BLaER1 (cell line): ENCODE results near the gene OCA2.

Source experiments
- H3K27ac ChIP-seq: shearing (Covaris generic); formaldehyde crosslinking; 2 replicates; pipeline ENCODE4 v1.8.1; 2022
- H3K27me3 ChIP-seq: shearing (Covaris generic); formaldehyde crosslinking; 2 replicates; pipeline ENCODE4 v1.8.1; 2022
- H3K36me3 ChIP-seq: shearing (Covaris generic); formaldehyde crosslinking; 2 replicates; pipeline ENCODE4 v1.8.1; 2022
- H3K4me1 ChIP-seq: shearing (Covaris generic); formaldehyde crosslinking; 2 replicates; pipeline ENCODE4 v1.8.1; 2022
- H3K4me2 ChIP-seq: shearing (Covaris generic); formaldehyde crosslinking; 2 replicates; pipeline ENCODE4 v1.8.1; 2022
- H3K4me3 ChIP-seq: shearing (Covaris generic); formaldehyde crosslinking; 2 replicates; pipeline ENCODE4 v1.8.1; 2022
- H3K9ac ChIP-seq: shearing (Covaris generic); formaldehyde crosslinking; 2 replicates; pipeline ENCODE4 v1.8.1; 2022
- H3K9me3 ChIP-seq: shearing (Covaris generic); formaldehyde crosslinking; 2 replicates; pipeline ENCODE4 v1.8.1; 2022
- H4K20me1 ChIP-seq: shearing (Covaris generic); formaldehyde crosslinking; 2 replicates; pipeline ENCODE4 v1.8.1; 2022
- Cebpa-rat ChIP-seq: shearing (Covaris generic); IDR thresholded peaks from 2 replicates; pipeline ENCODE4 v1.8.1; 2022

The OCA2 gene

GRCh38 chr15:27899583-27900285 is 199.4 kb downstream of the OCA2 start:
- no peak overlapping the region for H3K27ac ChIP-seq
- H3K27me3 ChIP-seq, result no peaks in the 10 kb centered on the region
- no peak overlapping the region for H3K4me2 ChIP-seq
- peaks cover 55% of the 10 kb centered on the region for H3K9me3 ChIP-seq
- TF ChIP-seq Cebpa-rat, result no peak
- no peaks in the 10 kb centered on the region for H3K36me3 ChIP-seq
- no peaks in the 10 kb centered on the region for H3K4me1 ChIP-seq
- no peak overlapping the region for H3K9ac ChIP-seq
- H3K4me3 ChIP-seq, result no peak overlapping the region
- no peaks in the 10 kb centered on the region for H4K20me1 ChIP-seq

GRCh38 chr15:27897481-27897880 is 201.6 kb downstream of the OCA2 start:
- Histone ChIP-seq H3K27me3 (no peaks in the 10 kb centered on the region), H3K4me1 (no peaks in the 10 kb centered on the region), H3K36me3 (no peaks in the 10 kb centered on the region), H3K9ac (no peak overlapping the region), H3K27ac (no peak overlapping the region), H4K20me1 (no peaks in the 10 kb centered on the region), H3K9me3 (peaks cover 59% of the 10 kb centered on the region), H3K4me3 (no peak overlapping the region), H3K4me2 (no peak overlapping the region)
- TF ChIP-seq Cebpa-rat, result no peak

- Histone ChIP-seq H3K36me3 (no peaks in the 10 kb centered on the region), H3K9me3 (peaks cover 72% of the 10 kb centered on the region), H4K20me1 (no peaks in the 10 kb centered on the region), H3K9ac (no peak overlapping the region), H3K4me3 (no peak overlapping the region), H3K4me1 (no peaks in the 10 kb centered on the region), H3K27me3 (no peaks in the 10 kb centered on the region), H3K27ac (no peak overlapping the region), H3K4me2 (no peak overlapping the region)
- no peak for TF ChIP-seq Cebpa-rat
These were observed 204.5 kb downstream of the OCA2 start for GRCh38 chr15:27894645-27895044.

GRCh38 chr15:27889258-27889657 is 209.9 kb downstream of the OCA2 start:
- no peaks in the 10 kb centered on the region for H4K20me1 ChIP-seq
- H3K27me3 ChIP-seq, result no peaks in the 10 kb centered on the region
- no peaks in the 10 kb centered on the region for H3K36me3 ChIP-seq
- TF ChIP-seq Cebpa-rat, result no peak
- no peak overlapping the region for H3K27ac ChIP-seq
- H3K9ac ChIP-seq, result no peak overlapping the region
- H3K4me1 ChIP-seq, result no peaks in the 10 kb centered on the region
- peaks cover 58% of the 10 kb centered on the region for H3K9me3 ChIP-seq
- no peak overlapping the region for H3K4me2 ChIP-seq
- H3K4me3 ChIP-seq, result no peak overlapping the region

GRCh38 chr15:27885201-27885600 is 213.9 kb downstream of the OCA2 start:
- no peaks in the 10 kb centered on the region for H4K20me1 ChIP-seq
- no peak overlapping the region for H3K4me3 ChIP-seq
- no peak overlapping the region for H3K27ac ChIP-seq
- TF ChIP-seq Cebpa-rat, result no peak
- peaks cover 44% of the 10 kb centered on the region for H3K9me3 ChIP-seq
- H3K27me3 ChIP-seq, result no peaks in the 10 kb centered on the region
- H3K9ac ChIP-seq, result no peak overlapping the region
- no peaks in the 10 kb centered on the region for H3K4me1 ChIP-seq
- H3K4me2 ChIP-seq, result no peak overlapping the region
- no peaks in the 10 kb centered on the region for H3K36me3 ChIP-seq

- Histone ChIP-seq H3K4me3 (no peak overlapping the region), H3K9me3 (peaks cover 44% of the 10 kb centered on the region), H3K4me1 (no peaks in the 10 kb centered on the region), H4K20me1 (no peaks in the 10 kb centered on the region), H3K9ac (no peak overlapping the region), H3K4me2 (no peak overlapping the region), H3K27me3 (no peaks in the 10 kb centered on the region), H3K36me3 (no peaks in the 10 kb centered on the region), H3K27ac (no peak overlapping the region)
- TF ChIP-seq Cebpa-rat, result no peak
These were observed 214.4 kb downstream of the OCA2 start for GRCh38 chr15:27884726-27885125.

- H3K27ac ChIP-seq, result no peak overlapping the region
- H3K4me1 ChIP-seq, result no peaks in the 10 kb centered on the region
- no peak overlapping the region for H3K4me3 ChIP-seq
- H3K9me3 ChIP-seq, result peaks cover 17% of the 10 kb centered on the region
- H3K9ac ChIP-seq, result no peak overlapping the region
- H3K4me2 ChIP-seq, result no peak overlapping the region
- no peaks in the 10 kb centered on the region for H3K36me3 ChIP-seq
- no peak for TF ChIP-seq Cebpa-rat
- no peaks in the 10 kb centered on the region for H3K27me3 ChIP-seq
- no peaks in the 10 kb centered on the region for H4K20me1 ChIP-seq
These were observed 220.3 kb downstream of the OCA2 start for GRCh38 chr15:27878841-27879240.

- H3K9ac ChIP-seq, result no peak overlapping the region
- H3K27ac ChIP-seq, result no peak overlapping the region
- no peaks in the 10 kb centered on the region for H3K9me3 ChIP-seq
- TF ChIP-seq Cebpa-rat, result no peak
- H3K4me3 ChIP-seq, result no peak overlapping the region
- H4K20me1 ChIP-seq, result no peaks in the 10 kb centered on the region
- peaks cover 23% of the 10 kb centered on the region for H3K4me1 ChIP-seq
- no peaks in the 10 kb centered on the region for H3K36me3 ChIP-seq
- H3K4me2 ChIP-seq, result no peak overlapping the region
- H3K27me3 ChIP-seq, result no peaks in the 10 kb centered on the region
These were observed 225.3 kb downstream of the OCA2 start for GRCh38 chr15:27873828-27874227.

- H4K20me1 ChIP-seq, result no peaks in the 10 kb centered on the region
- no peak overlapping the region for H3K9ac ChIP-seq
- no peak overlapping the region for H3K4me3 ChIP-seq
- no peak overlapping the region for H3K27ac ChIP-seq
- no peak for TF ChIP-seq Cebpa-rat
- H3K4me2 ChIP-seq, result no peak overlapping the region
- H3K9me3 ChIP-seq, result no peaks in the 10 kb centered on the region
- no peaks in the 10 kb centered on the region for H3K36me3 ChIP-seq
- H3K27me3 ChIP-seq, result no peaks in the 10 kb centered on the region
- H3K4me1 ChIP-seq, result peaks cover 31% of the 10 kb centered on the region
These were observed 226.1 kb downstream of the OCA2 start for GRCh38 chr15:27873039-27873438.

- Histone ChIP-seq H3K4me2 (no peak overlapping the region), H3K27ac (no peak overlapping the region), H3K4me3 (no peak overlapping the region), H3K9me3 (no peaks in the 10 kb centered on the region), H4K20me1 (no peaks in the 10 kb centered on the region), H3K4me1 (peaks cover 38% of the 10 kb centered on the region), H3K36me3 (no peaks in the 10 kb centered on the region), H3K27me3 (no peaks in the 10 kb centered on the region), H3K9ac (no peak overlapping the region)
- TF ChIP-seq Cebpa-rat, result no peak
These were observed 226.8 kb downstream of the OCA2 start for GRCh38 chr15:27872355-27872754.

- peaks cover 43% of the 10 kb centered on the region for H3K4me1 ChIP-seq
- H3K27me3 ChIP-seq, result no peaks in the 10 kb centered on the region
- H3K4me2 ChIP-seq, result no peak overlapping the region
- H3K9ac ChIP-seq, result no peak overlapping the region
- H3K4me3 ChIP-seq, result no peak overlapping the region
- no peak overlapping the region for H3K27ac ChIP-seq
- TF ChIP-seq Cebpa-rat, result no peak
- no peaks in the 10 kb centered on the region for H3K9me3 ChIP-seq
- no peaks in the 10 kb centered on the region for H4K20me1 ChIP-seq
- no peaks in the 10 kb centered on the region for H3K36me3 ChIP-seq
These were observed 227.2 kb downstream of the OCA2 start for GRCh38 chr15:27871902-27872260.
